Uterus (tissue), 4 donors: ENCODE data around the gene DMXL2. TPM values are rescaled to one million over a fixed set of nuclear protein-coding genes. Genes with fewer than 3 reads are reported as not detected.

Experiments used
- DNase-seq, 2 donors: peaks; one replicate each; pipeline ENCODE4 v3.0.0-alpha.2; 2019 to 2020
- H3K27ac ChIP-seq, 2 donors: fragments of 200-600 bp; sonication (generic); 1 replicate in 1 of 2; 2 replicates in 1 of 2; pipeline ENCODE4 v1.5.1; 2016 to 2018
- H3K27me3 ChIP-seq, 2 donors: fragments of 200-600 bp; sonication (generic); one replicate each; pipeline ENCODE4 v1.5.1; 2018 to 2019; ENCODE audit warnings: control low read depth in 1 of 2
- H3K36me3 ChIP-seq, 2 donors: fragments of 200-600 bp; sonication (generic); one replicate each; pipeline ENCODE4 v1.5.1; 2019; ENCODE audit warnings: control low read depth in 1 of 2
- H3K4me1 ChIP-seq, 2 donors: fragments of 200-600 bp; sonication (generic); one replicate each; pipeline ENCODE4 v1.5.1; 2018 to 2019; ENCODE audit warnings: control low read depth in 1 of 2
- H3K4me3 ChIP-seq, 2 donors: fragments of 200-600 bp; sonication (generic); 1 replicate in 1 of 2; 2 replicates in 1 of 2; pipeline ENCODE4 v1.5.1; 2018 to 2019; ENCODE audit warnings: mild to moderate bottlenecking in 1 of 2
- H3K9me3 ChIP-seq, 2 donors: fragments of 200-600 bp; sonication (generic); one replicate each; pipeline ENCODE4 v1.5.1; 2019; ENCODE audit warnings: control low read depth in 1 of 2
- POLR2A ChIP-seq, 2 donors: fragments of 450-650 bp; IDR thresholded peaks; one replicate each; pipeline ENCODE4 v1.6.1; 2016; ENCODE audit warnings: antibody characterized with exemption in 2 of 2, mild to moderate bottlenecking in 1 of 2, moderate library complexity in 1 of 2
- intact Hi-C: fragments of 100-400 bp; cut with DNase I; formaldehyde crosslinking; loops from one replicate; pipeline ENCODE4 v1.15.1; 2023; ENCODE audit warnings: low total_unique reads
- total RNA-seq, 4 donors: library from RNA; depleted of rRNA in 3 of 4; stranded (reverse); fragments of >200 nt in 3 of 4; gene quantifications; one replicate each; pipeline versions ENCODE4 v1.1.0 to v1.2.4, GENCODE V29; 2014 to 2023
- TF ChIP-seq, protein P1 (sequence below), 4 experiments: fragments of 200-600 bp in 2 of 4; fragments of 450-650 bp in 2 of 4; sonication (generic) in 2 of 4; IDR thresholded peaks; one replicate each; pipeline ENCODE4 v1.5.1; 2016 to 2019; ENCODE audit warnings: antibody characterized with exemption in 4 of 4, mild to moderate bottlenecking in 2 of 4, moderate library complexity in 1 of 4
- donor health status: DM: yes; HTN: yes; CAD: no.

Gene DMXL2
- total RNA-seq, 4 donors from 2014 or later: 6.9 to 100 (median 26.6) TPM

- no peak for TF ChIP-seq POLR2A (IDR thresholded peaks at IDR 0.05)
- TF ChIP-seq, protein P1, sequence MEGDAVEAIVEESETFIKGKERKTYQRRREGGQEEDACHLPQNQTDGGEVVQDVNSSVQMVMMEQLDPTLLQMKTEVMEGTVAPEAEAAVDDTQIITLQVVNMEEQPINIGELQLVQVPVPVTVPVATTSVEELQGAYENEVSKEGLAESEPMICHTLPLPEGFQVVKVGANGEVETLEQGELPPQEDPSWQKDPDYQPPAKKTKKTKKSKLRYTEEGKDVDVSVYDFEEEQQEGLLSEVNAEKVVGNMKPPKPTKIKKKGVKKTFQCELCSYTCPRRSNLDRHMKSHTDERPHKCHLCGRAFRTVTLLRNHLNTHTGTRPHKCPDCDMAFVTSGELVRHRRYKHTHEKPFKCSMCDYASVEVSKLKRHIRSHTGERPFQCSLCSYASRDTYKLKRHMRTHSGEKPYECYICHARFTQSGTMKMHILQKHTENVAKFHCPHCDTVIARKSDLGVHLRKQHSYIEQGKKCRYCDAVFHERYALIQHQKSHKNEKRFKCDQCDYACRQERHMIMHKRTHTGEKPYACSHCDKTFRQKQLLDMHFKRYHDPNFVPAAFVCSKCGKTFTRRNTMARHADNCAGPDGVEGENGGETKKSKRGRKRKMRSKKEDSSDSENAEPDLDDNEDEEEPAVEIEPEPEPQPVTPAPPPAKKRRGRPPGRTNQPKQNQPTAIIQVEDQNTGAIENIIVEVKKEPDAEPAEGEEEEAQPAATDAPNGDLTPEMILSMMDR (IDR thresholded peaks at IDR 0.05): no peak
- Histone ChIP-seq H3K27me3 (no peaks in the 10 kb centered on the region), H3K4me1 (no peaks in the 10 kb centered on the region), H3K36me3 (no peaks in the 10 kb centered on the region), H3K9me3 (no peaks in the 10 kb centered on the region), H3K4me3 (no peak overlapping the region), H3K27ac (no peak overlapping the region)
- DNase-seq: no peak
- intact Hi-C loops: no loop called here
Measured at GRCh38 chr15:51634591-51635198, 12.1 kb upstream of the DMXL2 start.

GRCh38 chr15:51629612-51630011 lies 7.0 kb upstream of the DMXL2 start:
- Histone ChIP-seq H3K27me3 (no peaks in the 10 kb centered on the region), H3K4me1 (no peaks in the 10 kb centered on the region), H3K27ac (no peak overlapping the region), H3K4me3 (no peak overlapping the region), H3K36me3 (no peaks in the 10 kb centered on the region), H3K9me3 (no peaks in the 10 kb centered on the region)
- intact Hi-C loops: no loop called here
- no peak for DNase-seq
- TF ChIP-seq, protein P1 (IDR thresholded peaks at IDR 0.05): no peak
- no peak for TF ChIP-seq POLR2A (IDR thresholded peaks at IDR 0.05)

GRCh38 chr15:51625236-51625635 lies 2.7 kb upstream of the DMXL2 start:
- intact Hi-C loops: no loop called here
- no peak for TF ChIP-seq POLR2A (IDR thresholded peaks at IDR 0.05)
- TF ChIP-seq, protein P1 (IDR thresholded peaks at IDR 0.05): no peak
- Histone ChIP-seq H3K9me3 (no peaks in the 10 kb centered on the region), H3K36me3 (no peaks in the 10 kb centered on the region), H3K4me1 (no peaks in the 10 kb centered on the region), H3K27me3 (no peaks in the 10 kb centered on the region), H3K27ac (no peak overlapping the region), H3K4me3 (no peak overlapping the region)
- no peak for DNase-seq

GRCh38 chr15:51624022-51624421 lies 1.5 kb upstream of the DMXL2 start:
- Histone ChIP-seq H3K4me3 (no peak overlapping the region), H3K27me3 (no peaks in the 10 kb centered on the region), H3K4me1 (no peaks in the 10 kb centered on the region), H3K27ac (no peak overlapping the region), H3K36me3 (no peaks in the 10 kb centered on the region), H3K9me3 (no peaks in the 10 kb centered on the region)
- TF ChIP-seq POLR2A (IDR thresholded peaks at IDR 0.05): no peak
- TF ChIP-seq, protein P1 (IDR thresholded peaks at IDR 0.05): no peak
- intact Hi-C loops: no loop called here
- no peak for DNase-seq

DNA sequence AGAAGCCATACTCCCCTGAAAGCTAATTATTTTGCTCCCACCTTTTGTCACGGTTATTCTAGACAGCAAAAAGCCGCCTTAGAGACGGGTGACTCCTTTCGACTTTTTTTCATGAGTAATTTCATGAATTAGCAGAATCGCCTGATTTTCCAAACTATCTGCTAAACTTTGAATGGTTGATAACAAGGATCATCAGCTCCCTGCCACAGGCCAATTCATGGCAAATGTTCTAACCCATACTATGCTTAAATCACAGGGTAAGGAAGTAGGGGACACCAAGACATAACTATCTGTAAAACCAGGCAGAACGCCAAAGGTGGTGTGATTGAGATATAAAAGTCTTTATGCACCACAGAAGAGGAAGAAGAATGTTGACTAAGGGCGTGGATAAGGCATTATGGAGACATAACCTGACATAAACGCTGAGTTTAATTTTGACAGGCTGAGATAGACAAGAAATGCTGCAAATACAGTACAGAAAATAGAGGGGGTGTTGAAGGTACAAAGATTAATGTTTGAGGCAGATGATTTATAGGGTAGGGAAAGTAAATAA lies 891 bp upstream of the DMXL2 start:
- Histone ChIP-seq H3K4me1 (no peaks in the 10 kb centered on the region), H3K9me3 (no peaks in the 10 kb centered on the region), H3K27me3 (no peaks in the 10 kb centered on the region), H3K27ac (peak overlapping the region; percentile 78 to 80), H3K36me3 (no peaks in the 10 kb centered on the region), H3K4me3 (peak overlapping the region; percentile 66 to 68)
- intact Hi-C loops: no loop called here
- TF ChIP-seq, protein P1 (IDR thresholded peaks at IDR 0.05): no peak
- TF ChIP-seq POLR2A (IDR thresholded peaks at IDR 0.05): no peak
- DNase-seq: peak in 1 of 2 donors; percentile 16
